Activated CD8-positive, alpha-beta memory T cell treated with anti-CD3 and anti-CD28 coated beads for 4 hours (primary cell): ENCODE data around the gene DOP1A.

Experiments
- DNase-seq, 2 donors: peaks; one replicate each; pipeline ENCODE4 v3.0.0-alpha.2; 2020; ENCODE audit warnings: low read depth in 2 of 2

DOP1A gene

DNA sequence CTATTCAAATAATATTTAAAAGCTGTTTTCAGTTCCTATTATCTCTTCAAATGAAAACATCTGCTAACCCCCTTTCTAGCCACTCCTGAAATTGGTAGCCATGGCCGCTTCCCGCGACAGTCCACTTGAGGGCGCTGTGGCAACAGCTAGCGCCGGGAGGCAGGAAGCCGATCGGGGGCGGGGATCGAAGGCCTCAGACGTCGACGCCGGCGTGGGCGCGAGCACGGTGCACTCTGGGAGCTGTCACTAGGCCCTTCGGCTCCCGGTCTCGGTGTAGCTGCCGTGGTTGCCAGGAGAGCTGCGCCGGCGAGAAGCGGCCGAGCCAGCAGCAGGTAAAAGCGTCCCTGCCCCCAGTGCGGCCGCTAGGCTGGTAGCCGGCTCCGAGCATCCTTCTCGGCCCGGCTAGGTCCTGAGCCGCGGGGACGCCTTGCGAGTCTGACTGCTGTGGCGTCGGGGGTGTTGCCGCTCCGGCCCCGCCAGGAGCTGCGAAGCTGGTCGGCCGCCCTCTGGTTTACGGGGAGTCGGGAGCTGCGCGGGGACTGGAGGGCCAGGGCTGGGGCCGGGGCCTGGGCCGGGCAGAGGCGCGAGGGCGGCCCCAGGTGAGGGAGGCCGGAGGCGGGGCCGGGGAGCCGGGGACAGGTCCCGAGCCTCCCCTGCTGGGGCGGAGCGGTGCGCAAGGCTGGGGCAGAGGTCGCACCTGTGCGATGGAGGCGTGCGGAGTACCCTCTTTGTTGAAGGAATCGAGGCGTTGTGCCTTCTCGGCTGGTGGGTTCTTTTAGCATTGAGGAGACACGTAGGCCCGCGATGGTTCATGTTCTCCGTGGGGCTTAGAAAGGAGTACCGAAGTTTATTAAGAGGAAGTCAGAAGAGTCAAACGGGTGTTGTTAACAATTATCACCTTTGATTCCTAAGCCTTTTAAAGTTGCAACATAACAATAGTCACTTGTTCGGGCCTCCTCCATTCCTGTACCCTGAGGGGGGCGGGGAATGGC is at the start of gene DOP1A:
Gene DOP1A, plus strand, starts transcription at position 224 of the 992 bp plus-strand sequence. CDS start 29,307 bp downstream, outside the sequence.
- peak; percentile 93 for DNase-seq

GRCh38 chr6:83019741-83020140 is 47.7 kb upstream of the DOP1A start:
- no peak for DNase-seq

- no peak for DNase-seq
Measured at GRCh38 chr6:83031689-83032088, 35.8 kb upstream of the DOP1A start.

DNA sequence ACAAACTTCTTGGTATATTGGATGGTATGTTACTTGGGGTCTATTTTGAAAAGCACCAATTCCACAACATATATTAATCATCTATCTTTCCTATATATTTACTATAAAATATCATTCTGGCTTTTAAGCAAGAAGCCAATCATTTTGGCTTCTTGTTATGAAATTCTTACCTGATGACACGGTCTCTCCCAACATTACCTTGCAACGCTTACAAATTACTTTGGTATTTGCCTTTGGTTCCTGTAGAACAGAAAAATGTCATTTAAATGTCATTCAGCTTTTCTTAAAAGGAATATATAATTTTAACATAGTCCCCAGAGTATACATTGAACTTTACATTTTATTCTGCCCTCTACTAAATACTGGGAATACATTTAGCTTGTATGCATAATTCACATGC is 29.2 kb upstream of the DOP1A start:
- no peak for DNase-seq

- no peak for DNase-seq
Measured at GRCh38 chr6:83042467-83043053, 24.9 kb upstream of the DOP1A start.

DNA sequence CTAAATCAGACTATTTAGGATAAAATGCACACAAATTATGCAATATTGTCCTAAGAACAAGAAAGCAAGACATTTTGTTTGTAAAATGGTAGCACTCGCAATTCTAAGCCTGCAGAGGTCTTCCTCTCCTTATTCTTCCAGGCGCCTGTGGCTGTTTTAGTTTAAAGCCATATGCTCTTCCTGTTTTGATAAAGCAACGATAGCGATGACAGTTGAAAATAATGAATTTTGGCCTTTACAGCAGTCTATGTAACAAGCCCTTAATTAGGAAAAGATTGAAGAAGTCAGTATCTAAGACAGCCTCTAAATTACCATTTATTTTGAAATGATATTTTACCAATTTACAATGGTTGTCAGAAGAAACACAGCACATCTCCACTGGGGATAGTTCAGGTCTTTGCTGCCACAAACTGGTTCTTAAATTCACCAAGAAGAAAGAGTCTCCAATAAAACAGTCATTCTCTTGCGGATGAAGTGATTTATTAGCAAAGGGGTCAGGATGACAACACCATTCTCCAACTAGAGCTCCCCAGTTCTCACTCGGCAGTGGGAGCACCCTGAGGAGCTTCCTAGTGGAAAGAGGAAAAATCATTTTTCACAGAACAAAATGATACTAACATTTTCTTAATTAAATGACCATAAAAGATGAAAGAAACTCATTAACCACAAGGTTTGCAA is 23.2 kb upstream of the DOP1A start:
- DNase-seq, result no peak

- no peak for DNase-seq
Measured at GRCh38 chr6:83047065-83047754, 20.3 kb upstream of the DOP1A start.

- no peak for DNase-seq
Measured at GRCh38 chr6:83051377-83052172, 15.9 kb upstream of the DOP1A start.

DNA sequence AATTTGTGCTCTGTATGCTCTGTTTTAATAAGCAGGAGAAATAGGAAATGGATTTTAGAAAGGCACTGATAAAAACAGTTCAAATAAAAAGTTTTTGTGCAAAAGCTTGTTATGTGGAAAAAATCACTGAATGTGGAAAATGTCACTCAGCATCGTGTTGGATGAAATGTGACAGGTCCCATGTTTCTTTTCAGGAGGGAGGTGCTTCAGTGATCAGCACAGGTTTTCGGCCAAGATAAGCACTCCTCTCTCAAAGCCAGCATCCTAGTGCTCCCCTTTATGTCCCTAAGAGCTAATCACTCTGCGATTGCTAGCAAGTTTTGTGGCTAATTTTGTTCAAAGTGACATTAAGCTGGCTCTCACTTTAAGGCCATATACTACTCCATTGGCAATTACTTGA is 13.8 kb upstream of the DOP1A start:
- DNase-seq, result no peak

- DNase-seq, result no peak
Measured at GRCh38 chr6:83055366-83055964, 12.0 kb upstream of the DOP1A start.

DNA sequence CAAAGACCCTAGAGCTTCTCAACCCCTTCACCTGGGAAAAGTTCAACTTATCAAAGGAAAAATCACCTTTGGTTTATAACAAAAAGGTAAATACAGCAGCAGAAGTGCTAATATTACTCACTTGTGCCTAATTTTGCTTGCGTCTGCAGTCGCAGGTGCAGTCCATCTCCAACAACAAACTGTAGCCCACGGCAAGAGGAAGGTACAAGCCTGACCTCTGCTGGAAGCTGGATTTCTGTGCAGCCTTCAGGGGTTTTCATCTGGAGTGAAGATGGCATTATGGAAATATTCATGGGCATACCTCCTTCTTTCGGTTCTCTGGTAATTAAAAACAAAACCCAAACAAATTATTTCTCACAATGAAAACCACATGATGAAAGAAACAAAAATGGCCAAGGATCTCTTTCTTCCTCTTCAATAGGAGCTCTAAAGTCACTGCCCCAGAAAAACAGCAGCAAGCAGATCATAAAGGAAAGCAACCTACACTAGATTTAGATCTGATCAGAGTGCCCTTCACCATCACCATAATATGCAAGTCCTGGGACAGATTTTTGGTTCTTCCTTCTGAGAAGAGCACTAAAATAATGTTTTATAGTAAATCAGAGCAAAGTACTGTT is 9.7 kb upstream of the DOP1A start:
- no peak for DNase-seq

- no peak for DNase-seq
Measured at GRCh38 chr6:83061190-83061589, 6.3 kb upstream of the DOP1A start.

DNA sequence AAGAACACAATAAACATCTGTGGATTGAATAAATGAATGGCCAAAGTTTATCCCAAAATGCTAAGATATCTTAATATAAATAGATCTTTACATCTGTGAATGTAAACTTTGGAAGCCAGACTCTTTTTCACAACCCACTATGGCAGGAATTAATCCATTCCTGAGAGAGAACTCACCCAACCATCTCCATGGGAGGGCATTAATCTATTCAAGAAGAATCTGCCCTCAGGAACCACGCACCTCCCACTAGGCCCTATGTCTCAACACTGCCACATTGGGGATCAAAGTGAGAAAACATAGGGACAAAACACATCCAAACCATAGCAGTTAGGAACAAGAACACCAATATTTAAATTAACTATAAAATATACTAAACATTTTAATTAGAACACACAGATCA is 5.2 kb upstream of the DOP1A start:
- no peak for DNase-seq

DNA sequence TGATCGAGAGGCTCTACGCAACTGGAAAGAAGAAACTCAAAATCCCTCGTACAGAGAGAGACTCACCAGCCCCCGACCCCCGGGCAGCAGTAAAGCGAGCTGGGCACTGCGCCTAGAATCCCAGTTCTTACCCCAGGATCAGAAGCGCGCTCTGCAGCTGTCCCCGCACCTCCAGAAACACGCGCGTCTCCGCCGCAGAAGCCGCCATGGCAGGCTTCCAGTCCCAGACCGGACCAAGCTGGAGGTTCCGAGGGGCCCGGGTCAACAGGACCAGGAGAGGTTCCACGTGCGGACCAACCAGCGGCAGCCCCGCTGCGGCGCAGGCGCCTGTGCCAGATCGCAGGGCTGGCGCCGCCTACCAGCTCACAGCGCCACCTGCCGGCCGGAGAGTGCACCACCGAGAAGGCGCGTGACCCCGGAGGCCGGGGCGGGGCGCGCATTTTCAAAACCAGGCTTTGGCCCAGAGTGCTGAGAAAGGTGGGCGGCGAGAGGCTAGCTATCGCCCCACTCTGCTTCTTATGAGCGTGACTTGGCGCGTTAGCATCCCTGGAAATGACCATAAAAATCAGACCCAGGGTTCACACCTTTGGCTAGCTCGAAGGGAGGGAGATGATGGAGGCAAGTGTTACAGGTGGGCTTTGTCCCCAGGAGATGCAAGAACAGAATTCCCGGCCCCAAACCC is 1.8 kb upstream of the DOP1A start, which contains the start of gene UBE3D:
Gene UBE3D, minus strand, starts transcription at position 331 of the 682 bp plus-strand sequence. Its CDS starts 123 bp downstream, at position 208.
- DNase-seq, result peak; percentile 80 to 82

- DNase-seq, result no peak
Measured at GRCh38 chr6:83068616-83069015, 1.1 kb downstream of the DOP1A start.

DNA sequence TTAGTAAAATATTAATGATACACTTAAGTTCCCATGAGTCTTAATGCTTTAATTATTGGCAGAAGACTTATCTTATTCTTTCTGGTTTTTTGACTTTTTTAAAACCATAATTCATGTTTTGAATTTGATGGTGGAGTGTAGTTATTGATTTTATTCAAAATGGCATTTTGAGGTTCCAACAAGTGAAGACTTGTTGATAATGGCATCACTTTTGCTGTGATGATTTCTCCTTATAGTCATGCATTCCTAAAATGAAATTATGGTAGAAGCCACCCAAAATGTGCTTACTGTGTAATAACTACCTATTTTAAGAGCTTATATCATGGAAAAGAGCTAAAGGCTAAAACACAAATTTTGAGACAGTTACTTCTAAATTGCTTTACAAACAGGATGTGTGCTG is 2.2 kb downstream of the DOP1A start:
- no peak for DNase-seq

DNA sequence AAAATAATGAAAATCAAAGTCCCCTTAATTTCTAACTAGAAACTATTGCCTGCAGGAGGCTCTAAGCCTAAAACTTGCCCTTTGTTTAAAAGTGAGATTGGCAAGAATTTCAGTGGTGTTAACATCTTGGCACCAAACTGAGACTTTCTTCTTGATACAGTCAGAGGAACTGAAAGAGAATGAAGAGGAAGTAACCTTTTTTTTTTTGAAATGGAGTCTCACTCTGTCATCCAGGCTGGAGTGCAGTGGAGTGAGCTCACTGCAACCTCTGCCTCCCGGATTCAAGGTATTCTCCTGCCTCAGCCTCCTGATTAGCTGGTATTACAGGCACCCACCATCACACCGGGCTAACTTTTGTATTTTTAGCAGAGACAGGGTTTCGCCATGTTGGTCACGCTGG is 3.6 kb downstream of the DOP1A start:
- DNase-seq, result no peak

DNA sequence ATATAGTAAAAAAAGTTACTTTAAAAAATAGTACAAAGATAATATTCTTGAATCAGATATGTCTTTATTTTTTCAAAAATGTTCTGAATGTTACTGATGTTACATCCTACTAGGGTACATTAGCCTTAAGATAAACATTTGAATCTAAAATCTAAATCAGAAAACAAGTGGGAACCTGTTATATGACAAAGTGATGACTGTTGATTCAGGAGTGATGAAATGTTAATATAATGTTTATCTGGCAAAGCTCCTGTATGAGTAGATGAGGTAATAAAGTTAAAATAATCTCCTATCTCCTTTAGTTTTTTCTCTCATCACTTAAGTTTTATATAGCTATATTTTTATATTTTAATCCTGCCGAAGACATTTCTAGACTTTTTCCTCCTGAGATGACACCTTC is 4.2 kb downstream of the DOP1A start:
- DNase-seq, result no peak

DNA sequence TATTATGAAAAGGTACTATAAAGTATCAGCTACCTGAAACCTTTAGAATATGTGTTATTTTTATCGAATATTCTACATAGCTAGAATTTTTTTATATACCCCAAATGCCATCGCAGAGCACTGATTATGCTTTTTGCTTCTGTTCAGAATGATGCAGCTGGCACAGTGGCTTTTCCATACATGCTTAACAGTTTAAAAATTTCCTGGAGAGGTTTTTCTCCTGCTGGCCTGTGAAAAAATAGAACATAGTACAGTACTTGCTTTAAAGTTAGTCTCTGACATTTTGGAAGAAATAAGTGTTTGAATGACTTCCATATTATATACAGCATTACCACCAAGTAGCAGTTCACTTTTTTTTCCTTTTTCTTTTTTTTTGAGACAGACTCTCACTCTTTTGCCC is 5.3 kb downstream of the DOP1A start:
- no peak for DNase-seq

GRCh38 chr6:83073615-83074014 is 6.1 kb downstream of the DOP1A start:
- DNase-seq, result no peak
